Esophagus muscularis mucosa (tissue), 4 donors: ENCODE data around the gene ALDH1L2.

ENCODE experiments used
- EP300 ChIP-seq: sonication (generic); formaldehyde crosslinking; IDR thresholded peaks from one replicate; pipeline ENCODE4 v1.6.1; 2017; ENCODE audit warnings: antibody characterized with exemption
- POLR2A ChIP-seq: fragments of 450-650 bp; IDR thresholded peaks from one replicate; pipeline ENCODE4 v1.6.1; 2017; ENCODE audit warnings: antibody characterized with exemption, moderate library complexity, mild to moderate bottlenecking, low read depth
- POLR2AphosphoS5 ChIP-seq, 2 donors: sonication (generic); formaldehyde crosslinking; IDR thresholded peaks; one replicate each; pipeline ENCODE4 v1.6.1; 2017; ENCODE audit warnings: antibody characterized with exemption in 2 of 2
- TF ChIP-seq, protein P1 (sequence below), 3 experiments: fragments of 200-600 bp in 2 of 3; fragments of 450-650 bp in 1 of 3; sonication (generic) in 2 of 3; IDR thresholded peaks; one replicate each; pipeline ENCODE4 v1.5.1; 2017 to 2019; ENCODE audit warnings: antibody characterized with exemption in 3 of 3, mild to moderate bottlenecking in 2 of 3, moderate library complexity in 1 of 3

DNA sequence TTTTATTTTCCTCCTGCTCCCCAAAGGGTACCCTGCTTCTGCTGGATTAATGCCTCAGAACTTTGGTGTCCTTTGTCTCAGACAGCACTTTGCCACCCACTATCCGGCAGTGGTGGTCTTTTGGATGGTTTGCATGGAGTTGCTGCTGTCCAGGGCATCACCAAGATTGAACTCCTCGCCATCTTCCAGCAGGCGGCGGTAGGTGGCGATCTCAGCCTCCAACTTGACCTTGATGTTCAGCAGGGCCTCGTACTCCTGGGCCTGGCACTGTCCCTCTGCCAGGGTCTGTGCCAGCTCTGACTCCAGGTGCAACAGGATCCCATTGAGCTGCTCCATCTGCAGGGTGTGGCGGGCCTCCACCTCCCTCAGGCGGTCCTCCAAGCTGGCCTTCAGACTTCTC is 107.6 kb downstream of the ALDH1L2 start:
- TF ChIP-seq, protein P1, sequence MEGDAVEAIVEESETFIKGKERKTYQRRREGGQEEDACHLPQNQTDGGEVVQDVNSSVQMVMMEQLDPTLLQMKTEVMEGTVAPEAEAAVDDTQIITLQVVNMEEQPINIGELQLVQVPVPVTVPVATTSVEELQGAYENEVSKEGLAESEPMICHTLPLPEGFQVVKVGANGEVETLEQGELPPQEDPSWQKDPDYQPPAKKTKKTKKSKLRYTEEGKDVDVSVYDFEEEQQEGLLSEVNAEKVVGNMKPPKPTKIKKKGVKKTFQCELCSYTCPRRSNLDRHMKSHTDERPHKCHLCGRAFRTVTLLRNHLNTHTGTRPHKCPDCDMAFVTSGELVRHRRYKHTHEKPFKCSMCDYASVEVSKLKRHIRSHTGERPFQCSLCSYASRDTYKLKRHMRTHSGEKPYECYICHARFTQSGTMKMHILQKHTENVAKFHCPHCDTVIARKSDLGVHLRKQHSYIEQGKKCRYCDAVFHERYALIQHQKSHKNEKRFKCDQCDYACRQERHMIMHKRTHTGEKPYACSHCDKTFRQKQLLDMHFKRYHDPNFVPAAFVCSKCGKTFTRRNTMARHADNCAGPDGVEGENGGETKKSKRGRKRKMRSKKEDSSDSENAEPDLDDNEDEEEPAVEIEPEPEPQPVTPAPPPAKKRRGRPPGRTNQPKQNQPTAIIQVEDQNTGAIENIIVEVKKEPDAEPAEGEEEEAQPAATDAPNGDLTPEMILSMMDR (IDR thresholded peaks at IDR 0.05), result no peak
- TF ChIP-seq EP300 (no peak), POLR2A (no peak), POLR2AphosphoS5 (IDR thresholded peaks at IDR 0.05) (no peak)
